HG03378 (cell line): ENCODE results near the gene ALPL.
"Not testable (repeated sequence)": the region's sequence is repeated elsewhere in the genome, so short reads cannot be mapped to it uniquely, and the experiment has no call there.

Experiments
- ATAC-seq: cut with Tn5 transposase; IDR thresholded peaks from one replicate; pipeline ENCODE4 v1.9.1; 2021; ENCODE audit warnings: mild to moderate bottlenecking, moderate library complexity; ENCODE audit not compliant: unreplicated experiment

Gene ALPL

DNA sequence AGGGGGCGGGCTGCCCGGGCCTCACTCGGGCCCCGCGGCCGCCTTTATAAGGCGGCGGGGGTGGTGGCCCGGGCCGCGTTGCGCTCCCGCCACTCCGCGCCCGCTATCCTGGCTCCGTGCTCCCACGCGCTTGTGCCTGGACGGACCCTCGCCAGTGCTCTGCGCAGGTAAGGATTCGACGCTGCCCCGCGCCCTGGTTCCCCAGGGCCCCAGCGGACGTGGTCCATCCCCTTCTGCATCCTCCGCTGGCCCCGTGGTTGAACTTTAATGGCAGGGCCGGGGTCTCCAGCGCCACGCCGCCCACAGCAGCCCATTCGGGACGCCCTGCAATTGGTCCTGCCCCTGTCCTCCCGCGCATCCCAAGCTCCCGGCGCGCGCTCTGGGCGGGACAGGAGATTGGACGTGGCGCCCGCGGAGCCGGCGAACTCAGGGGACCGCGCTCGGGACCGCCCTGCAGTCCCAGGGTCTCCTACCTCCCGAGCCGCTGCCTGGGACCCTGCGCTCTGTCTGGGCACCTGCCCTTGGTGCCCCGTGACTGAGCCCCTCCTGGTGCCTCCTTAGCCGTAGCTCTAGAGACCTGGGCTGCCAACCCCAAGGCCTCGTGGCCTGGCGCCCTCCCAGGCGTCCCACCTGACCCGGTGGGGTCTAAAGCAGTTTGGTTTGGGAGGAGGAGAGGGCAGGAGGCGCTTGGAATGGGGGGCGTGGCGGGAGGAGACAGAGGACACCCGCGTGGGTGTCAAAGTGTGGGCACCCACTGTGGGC, at the start of gene ALPL:
Gene ALPL, plus strand, starts transcription at position 73 of the 762 bp plus-strand sequence. CDS start 44,659 bp downstream, outside the sequence.
- no peak for ATAC-seq

DNA sequence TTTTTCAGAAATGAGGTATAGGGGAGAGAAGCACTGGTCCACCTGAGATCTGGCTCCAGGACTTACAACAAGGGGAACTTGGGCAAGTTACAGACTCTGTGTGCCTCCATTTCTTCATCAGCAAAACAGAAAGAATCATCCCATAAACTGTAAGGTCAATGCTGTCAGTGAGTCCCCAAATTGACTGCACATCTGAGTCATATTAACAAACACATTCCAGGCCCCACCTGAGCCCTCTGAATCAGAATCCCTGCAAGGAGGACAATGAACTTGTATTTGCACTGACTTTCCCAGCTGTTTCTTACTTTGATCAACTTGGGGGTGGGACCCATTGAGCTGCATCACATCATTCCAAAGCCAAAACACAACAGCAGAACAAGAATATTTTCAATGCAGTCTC, 44.1 kb upstream of the ALPL start:
- not testable (repeated sequence) for ATAC-seq

DNA sequence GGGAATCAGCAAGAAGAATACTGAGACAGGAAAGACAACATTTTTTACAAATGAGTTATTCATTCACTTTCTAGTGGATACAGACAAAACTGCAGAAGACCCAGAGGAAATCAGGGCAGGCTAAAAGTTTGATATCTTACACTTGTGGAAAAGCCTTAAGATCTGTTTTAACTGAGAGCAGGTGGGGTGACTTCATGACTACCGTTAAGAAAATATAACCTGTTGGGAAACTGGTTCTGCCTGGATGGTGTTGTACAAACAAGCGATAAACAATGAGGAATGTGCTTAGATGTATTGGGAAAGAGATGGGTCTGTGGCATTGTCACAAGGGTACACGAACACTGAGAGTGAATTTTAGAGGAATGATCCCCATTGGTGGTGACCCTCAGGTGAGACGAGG, 41.3 kb upstream of the ALPL start:
- ATAC-seq: not testable (repeated sequence)

DNA sequence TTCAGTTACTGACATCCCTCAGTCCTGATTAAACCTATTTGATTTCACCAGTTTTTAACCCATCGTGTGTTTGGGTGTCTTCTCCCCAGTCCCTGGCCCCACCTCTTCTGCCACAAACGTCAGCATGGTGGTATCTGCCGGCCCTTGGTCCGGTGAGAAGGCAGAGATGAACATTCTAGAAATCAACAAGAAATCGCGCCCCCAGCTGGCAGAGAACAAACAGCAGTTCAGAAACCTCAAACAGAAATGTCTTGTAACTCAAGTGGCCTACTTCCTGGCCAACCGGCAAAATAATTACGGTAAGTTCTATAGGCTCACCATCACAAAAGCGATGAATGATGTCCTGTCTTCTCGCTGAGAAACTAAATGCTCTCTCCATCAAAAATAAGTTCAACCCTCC, 40.6 kb upstream of the ALPL start:
- ATAC-seq: no peak

DNA sequence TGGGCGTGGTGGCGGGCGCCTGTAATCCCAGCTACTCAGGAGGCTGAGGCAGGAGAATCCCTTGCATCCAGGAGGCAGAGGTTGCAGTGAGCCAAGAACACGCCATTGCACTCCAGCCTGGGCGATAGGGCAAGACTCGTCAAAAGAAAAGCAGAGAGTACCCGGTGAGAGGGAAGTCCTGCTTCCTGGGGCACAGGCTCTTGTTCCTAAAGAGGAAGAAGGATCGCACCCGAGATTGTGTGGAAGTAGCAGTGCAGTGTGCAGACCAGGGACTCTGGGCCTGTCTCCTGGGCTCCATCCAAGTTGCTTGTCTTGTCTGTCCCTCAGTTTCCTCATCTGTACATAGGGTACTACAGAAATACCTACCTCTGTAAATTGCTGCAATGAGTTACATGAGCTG, 39.6 kb upstream of the ALPL start:
- no peak for ATAC-seq

DNA sequence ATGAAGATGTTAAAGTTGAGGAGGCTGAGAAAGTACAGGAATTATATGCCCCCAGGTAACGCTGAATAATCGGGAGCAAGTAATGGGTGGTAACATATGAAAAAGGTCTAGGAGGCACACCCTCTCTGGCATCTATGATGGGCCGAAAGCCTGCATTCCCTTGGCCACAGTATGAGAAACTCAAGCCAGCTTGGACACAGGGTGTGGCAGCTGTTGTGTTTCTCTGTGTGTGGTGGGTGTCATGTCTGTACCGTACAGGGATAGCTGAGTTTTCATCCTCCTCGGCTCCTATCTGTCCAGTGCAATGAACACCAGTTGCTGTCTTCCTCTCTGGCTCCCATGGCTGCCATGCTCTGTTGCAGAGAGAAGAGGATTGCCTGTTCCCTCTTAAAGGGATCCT, 36.4 kb upstream of the ALPL start:
- ATAC-seq: no peak

DNA sequence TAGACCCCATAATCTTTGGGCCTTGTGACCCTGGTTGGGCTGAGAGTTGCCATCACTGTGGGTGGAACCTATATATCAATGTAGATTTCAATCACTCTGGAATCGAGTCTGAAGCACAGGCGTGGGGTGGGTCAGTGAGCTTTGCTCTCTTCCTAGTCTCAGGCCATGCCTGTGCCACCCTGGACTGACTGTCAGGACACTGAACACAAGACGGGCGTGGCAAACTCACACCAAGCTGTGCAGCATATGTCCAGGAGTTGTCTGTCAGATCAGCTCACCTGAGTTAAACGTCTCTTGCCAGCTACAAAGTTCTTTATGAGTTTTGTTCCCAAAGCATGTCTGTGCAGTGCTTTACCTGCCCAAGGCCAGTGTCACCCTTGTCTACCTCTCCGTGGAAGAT, 30.9 kb upstream of the ALPL start:
- ATAC-seq: no peak

DNA sequence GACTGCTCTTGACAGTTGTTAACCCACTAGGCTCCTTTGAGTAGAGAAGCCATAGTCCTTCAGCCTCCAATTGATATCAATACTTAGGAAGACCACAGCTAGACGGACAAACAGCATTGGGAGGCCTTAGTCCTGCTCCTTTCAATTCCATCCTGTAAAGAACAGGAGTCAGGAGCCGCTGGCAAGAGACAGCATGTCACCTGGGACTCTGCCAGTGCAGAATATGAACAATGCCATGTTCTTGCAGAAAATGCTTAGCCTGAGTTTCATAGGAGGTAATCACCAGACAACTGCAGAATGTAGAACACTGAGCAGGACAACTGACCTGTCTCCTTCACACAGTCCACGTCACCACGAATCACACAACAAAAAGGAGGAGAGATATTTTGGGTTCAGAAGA, 25.3 kb upstream of the ALPL start:
- ATAC-seq: not testable (repeated sequence)

DNA sequence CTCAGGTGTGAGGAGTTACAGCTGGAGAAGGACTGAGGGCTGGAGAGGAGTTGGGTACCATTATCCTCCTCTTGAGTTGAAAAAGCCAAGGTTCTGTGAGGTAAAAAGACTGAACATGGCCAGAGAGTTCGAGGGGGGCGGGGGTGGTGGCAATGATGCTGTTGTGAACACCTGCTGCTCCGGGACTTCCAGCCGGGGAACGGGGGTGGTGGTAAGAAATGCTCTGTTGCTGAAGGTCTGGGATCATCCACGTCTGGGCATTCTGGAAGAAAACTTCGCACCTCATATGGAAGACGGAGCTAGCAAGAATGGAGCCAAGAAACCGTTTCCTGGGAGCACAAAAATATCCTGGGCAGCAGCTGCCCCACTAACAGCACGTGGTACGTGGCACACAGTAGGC, 20.1 kb upstream of the ALPL start:
- ATAC-seq: no peak

DNA sequence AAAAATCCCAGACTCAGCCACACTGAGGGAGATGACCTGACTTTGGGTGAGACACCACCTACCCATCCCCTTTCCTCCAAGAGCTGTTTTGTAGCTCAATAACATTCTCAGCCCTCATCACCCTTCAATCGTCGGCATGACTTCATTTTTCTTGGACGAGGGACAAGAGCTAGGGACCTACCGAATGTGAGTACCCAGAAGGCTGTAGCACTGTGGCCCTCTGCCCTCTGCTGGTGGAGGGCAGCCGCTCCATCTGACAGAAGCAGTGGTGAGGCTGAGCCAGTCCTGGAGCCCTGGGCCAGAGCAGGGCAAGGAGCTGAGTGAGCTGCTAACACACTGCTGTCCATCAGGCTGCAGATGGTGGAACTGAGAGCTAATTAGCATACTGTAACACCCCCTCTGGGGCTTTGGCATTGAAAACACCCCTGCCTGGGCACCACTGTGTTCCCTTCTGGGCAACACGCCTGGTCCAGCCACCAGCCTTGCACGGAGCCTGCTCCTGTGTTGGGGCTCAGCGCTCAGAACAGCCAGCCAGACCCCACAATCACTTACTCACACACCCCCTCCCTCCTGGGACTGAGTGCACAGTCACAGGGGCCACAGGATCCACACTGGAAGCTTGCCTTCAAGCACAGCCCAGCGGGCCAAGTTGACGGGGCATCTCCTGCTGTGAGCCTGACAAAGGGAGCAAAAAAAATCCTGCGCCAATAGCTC, 18.3 kb upstream of the ALPL start:
- ATAC-seq: no peak

DNA sequence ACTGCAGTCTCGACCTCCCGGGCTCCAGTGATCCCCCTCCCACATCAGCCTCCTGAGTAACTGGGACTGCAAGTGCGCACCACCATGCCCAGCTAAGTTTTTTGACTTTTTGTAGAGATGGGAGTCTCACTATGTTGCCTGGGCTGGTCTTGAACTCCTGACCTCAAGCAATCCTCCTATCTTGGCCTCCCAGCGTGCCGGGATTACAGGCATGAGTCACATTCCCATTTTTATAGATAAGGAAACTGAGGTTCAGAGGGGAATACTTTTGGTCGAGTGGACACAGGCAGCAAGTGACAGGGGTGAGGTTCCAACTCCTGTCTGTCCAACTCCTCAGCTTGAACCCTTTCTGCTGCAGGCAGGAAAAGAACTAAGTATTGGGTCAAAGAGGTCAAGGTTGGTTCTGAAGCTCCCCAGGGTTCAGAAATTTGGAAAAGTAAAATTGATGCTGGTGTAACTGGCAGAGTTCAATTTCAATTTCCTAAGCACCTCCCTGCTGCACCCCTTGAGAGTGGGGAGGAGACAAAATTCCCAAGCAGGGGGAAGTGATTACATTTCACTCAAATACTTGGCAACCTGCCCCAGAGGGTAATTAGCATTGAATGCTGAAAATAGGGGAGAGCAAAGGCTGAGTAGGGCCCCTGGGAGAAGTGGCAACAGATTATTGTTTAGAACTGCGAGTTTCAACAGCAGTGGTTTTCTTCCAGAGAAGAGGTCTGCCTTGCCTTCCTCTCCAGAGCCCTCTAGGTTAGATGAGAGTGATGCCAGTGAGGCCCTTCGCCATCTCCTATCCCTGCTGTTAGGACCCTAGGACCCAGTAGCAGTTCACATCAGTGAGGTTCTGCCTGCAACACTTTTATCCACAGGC, 17.5 kb upstream of the ALPL start:
- no peak for ATAC-seq

DNA sequence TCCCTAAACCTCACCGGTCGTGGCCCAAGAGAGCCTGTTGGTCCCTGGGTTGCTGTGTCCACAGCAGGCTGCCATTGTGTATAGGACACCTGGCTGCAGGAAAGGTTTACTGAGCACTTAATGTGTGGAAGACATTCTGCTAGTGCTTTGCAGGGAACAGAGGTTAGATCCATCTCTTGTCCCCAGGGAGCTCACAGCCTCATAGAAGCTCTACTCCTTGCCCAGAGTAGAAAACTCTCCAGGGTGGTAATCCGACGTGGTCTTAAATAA, 16.9 kb upstream of the ALPL start:
- ATAC-seq: no peak

DNA sequence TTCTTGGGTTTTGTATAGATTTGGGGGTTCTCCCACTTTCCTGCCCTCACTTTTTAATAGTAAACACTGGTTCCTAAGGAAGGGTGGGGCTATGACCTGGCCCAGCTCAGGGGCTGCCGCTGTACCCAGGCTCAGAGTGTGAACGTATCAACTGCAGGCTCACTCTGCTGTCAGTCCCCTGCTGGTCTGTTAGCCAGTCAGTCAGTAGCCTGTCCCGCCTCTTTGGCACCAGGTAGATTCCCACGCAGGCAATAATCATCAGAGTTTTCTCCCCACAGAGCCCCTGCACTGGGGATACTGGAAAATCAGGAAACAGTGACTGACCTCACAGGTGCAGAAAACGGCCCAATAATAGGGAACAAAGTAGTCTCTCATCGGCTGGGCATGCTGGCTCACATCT, 15.0 kb upstream of the ALPL start:
- ATAC-seq: no peak

DNA sequence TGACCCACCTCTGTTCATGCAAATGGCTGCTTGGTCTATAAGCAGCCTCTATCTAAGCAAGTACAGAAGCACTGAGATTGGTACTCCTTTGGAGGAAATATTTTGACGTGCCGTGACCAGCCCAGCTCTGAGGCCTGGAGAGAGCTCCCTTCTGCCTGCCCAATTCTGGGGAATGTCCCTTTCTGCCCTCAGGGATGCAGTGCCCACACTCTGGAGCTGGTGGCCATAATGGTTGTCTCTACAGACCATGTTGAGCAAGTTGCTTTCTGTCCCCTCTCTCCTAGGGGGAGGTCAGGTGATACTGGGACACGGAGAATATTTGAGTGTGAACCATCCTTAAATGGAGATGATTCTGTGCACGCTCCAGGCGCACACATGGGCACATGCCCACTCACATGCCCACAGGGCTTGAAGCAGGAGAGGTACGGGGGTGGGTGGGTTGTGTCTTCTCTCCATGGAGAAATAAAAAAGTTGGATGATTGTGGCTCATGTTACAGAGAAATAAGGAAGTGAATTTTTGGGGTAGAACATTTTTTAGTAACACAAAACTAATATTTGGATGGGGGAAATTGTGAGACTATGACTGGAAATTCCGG, 13.9 kb upstream of the ALPL start:
- ATAC-seq: no peak

DNA sequence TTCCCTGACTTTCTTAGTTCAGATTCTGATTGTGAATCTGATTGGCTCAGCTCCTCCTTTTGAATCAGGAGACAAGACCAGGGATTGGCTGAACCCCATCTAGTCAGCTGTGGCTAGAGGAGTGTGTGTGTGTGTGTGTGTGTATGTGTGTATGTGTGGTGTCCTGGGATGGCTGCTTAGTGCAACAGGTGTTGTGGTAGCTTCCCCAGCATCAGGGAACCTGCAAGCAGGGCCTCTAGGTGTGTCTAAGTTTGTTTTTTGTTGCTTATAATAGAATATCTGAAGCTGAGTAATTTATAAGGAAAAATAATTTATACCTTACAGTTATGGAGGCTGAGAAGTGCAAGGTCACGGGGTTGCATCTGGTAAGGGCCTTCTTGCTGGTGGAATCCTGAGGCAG, 13.2 kb upstream of the ALPL start:
- ATAC-seq: no peak

DNA sequence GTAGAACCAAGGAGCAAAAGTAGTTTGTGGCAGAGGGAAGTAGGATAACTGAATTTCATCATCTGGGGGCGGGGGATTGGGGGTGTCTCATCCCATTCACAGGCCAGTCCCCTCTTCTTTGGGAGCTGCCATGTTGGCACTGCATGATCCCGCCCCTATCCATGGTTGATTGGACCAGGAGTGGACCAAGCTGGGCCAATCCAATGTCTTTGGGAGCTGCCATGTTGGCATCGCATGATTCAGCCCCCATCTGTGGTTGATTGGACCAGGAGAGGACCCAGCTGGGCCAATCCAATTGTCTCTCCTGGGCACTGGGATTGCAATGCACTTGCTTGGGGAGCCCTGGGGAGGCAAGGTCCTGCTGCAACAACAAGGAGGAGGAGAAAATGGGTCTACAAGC, 12.3 kb upstream of the ALPL start:
- no peak for ATAC-seq

DNA sequence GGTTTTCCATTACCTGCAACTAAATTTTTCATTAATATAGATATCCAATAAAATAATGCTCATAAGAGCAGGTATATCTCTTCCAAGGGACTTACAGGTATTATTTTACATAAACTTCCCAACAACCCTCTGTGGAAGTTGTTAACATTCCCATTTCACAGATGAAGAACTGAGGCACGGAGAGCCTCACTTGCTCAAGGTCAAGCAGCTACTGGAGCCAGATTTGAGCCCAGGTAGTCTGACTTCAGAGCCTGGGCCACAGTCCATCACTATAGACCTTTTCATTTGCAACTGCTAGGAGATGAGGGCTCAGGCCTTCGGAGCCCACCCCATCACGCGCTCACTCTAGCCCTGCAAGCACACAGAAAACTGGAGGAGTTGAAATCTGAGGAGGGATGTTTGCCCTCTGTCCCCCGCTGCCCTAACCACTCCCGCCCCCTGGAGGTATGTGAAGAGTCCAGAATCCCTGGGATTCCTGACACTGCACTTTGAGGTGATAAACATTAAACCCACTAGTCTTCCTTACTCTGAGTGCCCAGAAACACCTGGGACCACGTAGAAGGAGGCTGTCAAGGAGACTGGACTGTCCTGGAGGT, 11.7 kb upstream of the ALPL start:
- ATAC-seq: no peak

DNA sequence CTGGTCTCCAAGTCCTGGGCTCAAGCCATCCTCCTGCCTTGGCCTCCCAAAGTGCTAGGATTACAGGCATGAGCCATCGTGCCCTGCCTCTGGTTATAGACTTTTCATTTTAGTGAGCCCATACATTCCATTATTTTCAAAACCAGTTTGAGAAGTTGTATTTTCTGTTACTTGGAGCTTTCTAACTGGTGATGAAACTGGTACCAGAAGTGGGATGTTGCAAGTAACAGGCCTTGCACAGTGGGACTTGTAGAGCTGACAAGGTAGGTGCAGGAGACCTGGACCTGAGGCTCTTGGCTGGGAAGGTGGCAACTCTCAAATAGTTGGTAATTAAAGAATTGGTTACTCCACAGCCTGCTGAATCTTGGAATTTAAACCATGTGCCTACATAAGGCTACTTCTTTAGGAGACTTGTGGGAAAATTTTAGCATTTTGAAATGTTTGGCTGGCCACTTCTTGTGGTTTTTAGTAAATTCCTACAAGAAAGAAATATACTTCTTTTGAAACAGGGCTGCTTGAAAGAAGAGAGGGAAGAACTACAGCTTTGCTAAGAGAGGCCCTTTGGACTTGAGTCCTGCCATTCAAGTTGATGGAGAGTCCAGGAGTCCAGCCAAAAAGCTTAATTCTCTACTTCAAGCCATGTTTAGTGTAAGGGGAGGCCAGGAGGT, 9.8 kb upstream of the ALPL start:
- no peak for ATAC-seq

DNA sequence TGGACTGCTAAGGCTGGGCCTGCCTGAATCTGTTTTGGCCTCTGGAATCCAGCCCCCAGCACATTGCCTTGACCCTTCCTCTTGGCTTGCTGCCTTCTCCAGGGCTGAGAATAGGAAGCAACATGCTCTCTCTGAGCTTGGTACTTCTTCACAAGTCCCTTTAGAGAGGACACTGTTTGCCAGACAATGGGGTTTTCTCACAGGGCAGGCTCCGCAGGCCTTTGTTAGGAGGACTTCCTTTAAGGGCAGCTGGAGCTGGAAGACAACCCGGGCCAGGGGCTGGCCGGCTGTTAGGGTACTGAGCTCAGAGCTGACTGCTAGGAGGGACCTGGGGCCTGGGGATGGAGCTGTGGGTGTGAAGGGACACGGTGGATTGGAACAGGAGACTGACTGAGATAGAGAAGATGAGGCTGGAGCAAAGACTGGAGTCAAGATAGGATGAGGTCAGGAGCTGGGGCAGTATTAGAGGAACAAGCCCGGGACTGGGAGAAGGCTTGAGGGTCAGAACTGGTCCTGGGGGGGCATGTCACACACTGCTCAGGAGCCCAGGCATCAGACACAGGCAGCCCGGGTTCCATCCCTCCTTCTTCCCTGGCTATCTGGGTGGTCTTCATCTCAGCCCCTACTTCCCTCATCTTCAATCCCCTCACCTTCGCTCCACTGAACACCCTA, 5.4 kb upstream of the ALPL start:
- no peak for ATAC-seq

DNA sequence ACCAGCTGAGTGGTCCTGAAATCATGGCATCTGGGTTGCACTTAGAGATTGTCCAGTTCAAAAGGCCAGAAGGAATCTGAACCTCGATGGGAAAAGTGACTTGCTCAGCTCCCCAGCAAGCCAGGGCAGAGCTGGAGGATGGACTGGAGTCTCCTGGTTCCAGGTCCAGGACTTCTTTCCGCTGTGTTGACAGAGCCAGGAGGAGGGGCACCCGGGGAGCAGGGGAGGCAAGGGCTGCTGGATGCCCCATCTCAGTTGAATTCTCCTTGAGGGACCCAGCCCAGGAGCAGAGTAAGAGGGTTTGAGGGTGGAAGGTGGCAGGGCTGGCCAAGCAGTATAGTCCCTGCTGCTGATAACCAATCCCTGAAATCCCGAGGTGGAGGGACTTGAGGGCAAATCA, 2.4 kb upstream of the ALPL start:
- ATAC-seq: no peak
